PFSK-1 (cell line): ENCODE data around the gene CYP2R1.

Experiments used
- POLR2AphosphoS5 ChIP-seq: IDR thresholded peaks from 2 replicates; pipeline ENCODE4 v1.6.1; 2012; ENCODE audit warnings: low read depth, mild to moderate bottlenecking, control low read depth, low read length, moderate library complexity
- REST ChIP-seq, 2 experiments: IDR thresholded peaks; 2 replicates each; pipeline versions ENCODE4 v1.6.1 to v1.8.0; 2011 to 2012; ENCODE audit warnings: low read depth in 2 of 2, low read length in 2 of 2, control low read depth in 1 of 2, inconsistent platforms in 1 of 2, mild to moderate bottlenecking in 1 of 2, moderate library complexity in 1 of 2; ENCODE audit not compliant: insufficient read depth in 1 of 2
- SIN3A ChIP-seq: IDR thresholded peaks from 2 replicates; pipeline ENCODE4 v1.6.1; 2012; ENCODE audit warnings: mild to moderate bottlenecking, low read length, moderate library complexity, borderline replicate concordance; ENCODE audit not compliant: insufficient read depth
- TAF1 ChIP-seq: IDR thresholded peaks from 2 replicates; pipeline ENCODE4 v1.6.1; 2012; ENCODE audit warnings: low read length, control low read depth, borderline replicate concordance; ENCODE audit not compliant: insufficient read depth

- no peak for TF ChIP-seq TAF1
- no peak for TF ChIP-seq REST (IDR thresholded peaks at IDR 0.05; ENCODE audit: insufficient read depth in 1 of 2, low read depth in 2 of 2, low read length in 2 of 2)
- TF ChIP-seq POLR2AphosphoS5, result no peak
- TF ChIP-seq SIN3A, result no peak
These were observed 13.3 kb upstream of the CYP2R1 start for GRCh38 chr11:14905104-14906033.
